ENCODE results near the gene HBZ. TPM values are rescaled to one million over a fixed set of nuclear protein-coding genes. Genes with fewer than 3 reads are reported as not detected.

HBZ gene
- total RNA-seq, 6 experiments from 2014 or later = not detected

DNA sequence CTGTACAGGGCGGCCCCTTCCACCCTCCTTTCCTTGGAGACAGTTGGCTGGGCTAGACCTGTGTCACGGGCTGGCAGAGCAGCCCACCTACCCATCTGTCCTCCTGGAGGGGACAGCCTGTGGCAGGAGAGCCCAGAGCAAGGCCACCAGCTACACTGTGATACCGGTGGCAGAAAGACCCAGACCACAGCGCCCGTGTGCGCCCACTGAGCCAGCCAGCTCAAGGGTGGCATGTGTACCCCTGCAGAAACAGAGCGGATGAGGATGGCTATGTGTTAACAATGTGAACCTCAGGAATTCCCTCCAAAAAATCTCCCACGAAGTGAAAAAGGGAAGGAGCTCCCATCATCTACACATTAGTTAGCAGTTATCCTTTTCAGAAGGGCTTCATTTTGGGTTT is 34.9 kb downstream of the HBZ start:
- TF ChIP-seq, protein P1, sequence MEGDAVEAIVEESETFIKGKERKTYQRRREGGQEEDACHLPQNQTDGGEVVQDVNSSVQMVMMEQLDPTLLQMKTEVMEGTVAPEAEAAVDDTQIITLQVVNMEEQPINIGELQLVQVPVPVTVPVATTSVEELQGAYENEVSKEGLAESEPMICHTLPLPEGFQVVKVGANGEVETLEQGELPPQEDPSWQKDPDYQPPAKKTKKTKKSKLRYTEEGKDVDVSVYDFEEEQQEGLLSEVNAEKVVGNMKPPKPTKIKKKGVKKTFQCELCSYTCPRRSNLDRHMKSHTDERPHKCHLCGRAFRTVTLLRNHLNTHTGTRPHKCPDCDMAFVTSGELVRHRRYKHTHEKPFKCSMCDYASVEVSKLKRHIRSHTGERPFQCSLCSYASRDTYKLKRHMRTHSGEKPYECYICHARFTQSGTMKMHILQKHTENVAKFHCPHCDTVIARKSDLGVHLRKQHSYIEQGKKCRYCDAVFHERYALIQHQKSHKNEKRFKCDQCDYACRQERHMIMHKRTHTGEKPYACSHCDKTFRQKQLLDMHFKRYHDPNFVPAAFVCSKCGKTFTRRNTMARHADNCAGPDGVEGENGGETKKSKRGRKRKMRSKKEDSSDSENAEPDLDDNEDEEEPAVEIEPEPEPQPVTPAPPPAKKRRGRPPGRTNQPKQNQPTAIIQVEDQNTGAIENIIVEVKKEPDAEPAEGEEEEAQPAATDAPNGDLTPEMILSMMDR (IDR thresholded peaks at IDR 0.05) = no peak
- Mint-ChIP-seq H3K36me3 (ENCODE audit: low read depth) (peaks cover 21% of the 10 kb centered on the region; the same call in 1 of the 2 replicates), H3K27me3 (ENCODE audit: insufficient read depth) (peaks cover 3% of the 10 kb centered on the region; the same call in 1 of the 2 replicates)

DNA sequence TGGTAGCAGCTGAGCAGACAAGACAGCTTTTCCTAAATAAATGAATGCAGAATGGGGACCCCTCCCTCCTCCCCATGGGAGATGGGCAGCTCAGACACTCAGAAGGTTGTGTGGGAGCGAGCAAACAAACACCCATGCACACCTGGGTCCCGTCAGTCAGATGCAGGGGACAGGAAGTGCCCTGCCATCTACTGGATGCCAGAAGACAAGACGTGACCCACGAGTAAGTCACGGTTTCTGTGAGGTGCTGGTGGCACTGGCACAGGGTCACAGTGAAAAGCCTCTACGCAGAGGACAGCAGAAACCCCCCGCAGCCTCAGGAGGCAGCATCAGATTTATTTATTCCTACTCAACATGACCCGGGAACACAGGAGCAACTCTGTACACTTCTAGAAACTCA is 36.2 kb downstream of the HBZ start:
- TF ChIP-seq, protein P1 (IDR thresholded peaks at IDR 0.05) = peak; percentile 32; the same call in 1 of the 2 replicates
- H3K4me3 Mint-ChIP-seq = no peak overlapping the region
- no peak for DNase-seq
- no peak overlapping the region for H3K27ac Mint-ChIP-seq
- H3K27me3 Mint-ChIP-seq (ENCODE audit: insufficient read depth) = peaks cover 3% of the 10 kb centered on the region; the same call in 1 of the 2 replicates
- no peaks in the 10 kb centered on the region for H3K9me3 Mint-ChIP-seq
- H3K36me3 Mint-ChIP-seq (ENCODE audit: low read depth) = peaks cover 26% of the 10 kb centered on the region
- H3K4me1 Mint-ChIP-seq (ENCODE audit: low read depth) = 0 out of 2 replicates have a peak, but pooled peaks cover 6% of the 10 kb centered on the region

More for the DNA sequence above, 34.9 kb downstream of the HBZ start:
- DNase-seq = no peak
- Mint-ChIP-seq H3K9me3 (no peaks in the 10 kb centered on the region), H3K4me1 (ENCODE audit: low read depth) (0 out of 2 replicates have a peak, but pooled peaks cover 6% of the 10 kb centered on the region), H3K4me3 (no peak overlapping the region), H3K27ac (no peak overlapping the region)

DNA sequence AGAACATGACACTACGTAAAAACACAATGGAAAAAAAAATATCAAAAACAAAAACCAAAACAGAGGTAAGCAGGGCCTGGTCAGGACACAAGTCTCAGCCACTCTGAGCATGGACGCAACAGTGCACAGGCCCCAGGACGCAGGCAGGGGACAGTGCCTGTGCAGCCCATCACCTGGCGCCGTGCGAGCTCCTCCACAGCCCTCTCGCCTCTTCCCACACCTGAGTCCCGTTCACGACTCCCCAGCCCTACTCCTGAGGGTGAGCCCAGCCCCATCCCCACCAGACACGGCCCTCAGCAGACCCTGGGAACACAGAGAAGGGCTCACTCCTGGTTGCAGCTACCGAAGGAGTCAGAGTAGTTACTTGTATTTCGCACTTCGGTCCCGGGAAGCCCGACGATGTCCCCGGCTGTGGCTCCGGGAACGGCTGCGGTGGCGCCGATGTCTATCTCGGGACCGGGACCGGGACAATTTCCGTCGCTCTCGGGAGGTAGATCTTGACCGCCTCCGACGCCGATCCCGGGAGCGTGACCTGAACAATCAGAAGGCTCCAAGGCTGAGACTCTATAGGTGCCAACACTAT is 37.3 kb downstream of the HBZ start:
- H3K4me3 Mint-ChIP-seq = no peak overlapping the region
- DNase-seq = no peak
- H3K36me3 Mint-ChIP-seq (ENCODE audit: low read depth) = peaks cover 26% of the 10 kb centered on the region
- H3K4me1 Mint-ChIP-seq (ENCODE audit: low read depth) = 0 out of 2 replicates have a peak, but pooled peaks cover 6% of the 10 kb centered on the region
- TF ChIP-seq, protein P1 (IDR thresholded peaks at IDR 0.05) = no peak
- H3K27me3 Mint-ChIP-seq (ENCODE audit: insufficient read depth) = peaks cover 3% of the 10 kb centered on the region; the same call in 1 of the 2 replicates
- no peak overlapping the region for H3K27ac Mint-ChIP-seq
- no peaks in the 10 kb centered on the region for H3K9me3 Mint-ChIP-seq

DNA sequence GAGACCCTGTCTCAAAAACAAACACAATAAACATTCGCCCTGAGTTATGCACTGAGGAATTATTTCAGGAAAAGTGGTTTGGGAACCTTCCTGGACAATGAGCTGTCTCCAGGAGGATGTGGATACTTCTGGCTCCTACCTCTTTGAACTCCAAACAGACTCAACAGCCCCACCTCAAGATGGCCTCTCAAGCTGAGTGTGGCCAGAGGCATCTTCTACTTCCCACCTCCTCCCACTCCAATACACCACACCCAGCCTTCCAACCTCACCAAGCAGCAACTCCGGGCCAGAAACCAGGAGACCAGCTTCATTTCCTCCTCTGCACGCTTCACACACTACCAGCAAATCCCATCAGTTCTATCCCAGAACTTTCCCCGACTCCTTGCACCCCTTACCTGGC is 39.4 kb downstream of the HBZ start:
- Mint-ChIP-seq H3K4me1 (ENCODE audit: low read depth) (0 out of 2 replicates have a peak, but pooled peaks cover 6% of the 10 kb centered on the region), H3K9me3 (no peaks in the 10 kb centered on the region), H3K36me3 (ENCODE audit: low read depth) (peaks cover 22% of the 10 kb centered on the region), H3K27ac (peak overlapping the region; percentile 22), H3K27me3 (ENCODE audit: insufficient read depth) (peaks cover 3% of the 10 kb centered on the region; the same call in 1 of the 2 replicates), H3K4me3 (no peak overlapping the region)
- TF ChIP-seq, protein P1 (IDR thresholded peaks at IDR 0.05) = no peak
- DNase-seq = no peak

DNA sequence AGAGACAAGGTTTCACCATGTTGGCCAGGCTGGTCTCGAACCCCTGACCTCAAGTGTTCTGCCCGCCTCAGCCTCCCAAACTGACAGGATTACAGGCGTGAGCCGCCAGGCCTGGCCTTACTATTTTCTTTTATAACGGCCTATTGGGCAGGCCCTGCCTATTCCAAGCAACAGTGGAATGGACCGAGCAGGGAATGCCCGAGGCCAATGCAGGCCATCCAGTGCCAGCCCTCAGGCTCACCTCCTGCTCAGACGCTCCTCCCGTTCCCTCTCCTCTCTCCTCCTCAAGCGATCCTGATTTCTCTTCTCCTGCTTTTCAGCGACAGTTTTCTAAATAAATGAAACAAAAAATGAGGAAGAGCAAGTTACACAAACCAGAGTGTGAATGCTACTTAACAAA is 40.2 kb downstream of the HBZ start:
- peaks cover 4% of the 10 kb centered on the region for H3K27me3 Mint-ChIP-seq (ENCODE audit: insufficient read depth)
- DNase-seq = no peak
- H3K36me3 Mint-ChIP-seq (ENCODE audit: low read depth) = peaks cover 17% of the 10 kb centered on the region
- no peaks in the 10 kb centered on the region for H3K9me3 Mint-ChIP-seq
- 0 out of 2 replicates have a peak, but pooled peaks cover 6% of the 10 kb centered on the region for H3K4me1 Mint-ChIP-seq (ENCODE audit: low read depth)
- no peak overlapping the region for H3K4me3 Mint-ChIP-seq
- TF ChIP-seq, protein P1 (IDR thresholded peaks at IDR 0.05) = no peak
- no peak overlapping the region for H3K27ac Mint-ChIP-seq

Data from HFFc6 (cell line).